Naive thymus-derived CD4-positive, alpha-beta T cell (primary cell): ENCODE results near the gene MYO5A. TPM values are rescaled to one million over a fixed set of nuclear protein-coding genes. Genes with fewer than 3 reads are reported as not detected.

Experiments
- ATAC-seq: fragments of 150-1000 bp; cut with Tn5 transposase; 2 replicates; pipeline ENCODE4 v1.10.0; 2021; ENCODE audit warnings: mild to moderate bottlenecking, moderate library complexity
- CTCF ChIA-PET: fragments of 350-600 bp; sonication (Branson Sonifier 250); formaldehyde crosslinking; loops from one replicate; lab custom pipeline; 2021; ENCODE audit warnings: antibody characterized with exemption; lab: Charles Lee
- POLR2A ChIA-PET: fragments of 350-600 bp; sonication (Branson Sonifier 250); formaldehyde crosslinking; loops from one replicate; lab custom pipeline; 2021; ENCODE audit warnings: antibody characterized with exemption, inconsistent platforms; lab: Charles Lee
- DNase-seq, 9 donors: peaks; one replicate each; pipeline versions ENCODE4 v3.0.0 to v3.0.0-alpha.2; 2020 to 2022; ENCODE audit warnings: mixed read lengths in 1 of 9
- H3K27ac ChIP-seq: one replicate; pipeline ENCODE4 v1.7.0; 2013; ENCODE audit warnings: mild to moderate bottlenecking, low read depth, low read length, moderate library complexity
- H3K27me3 ChIP-seq, 2 donors: one replicate each; pipeline ENCODE4 v1.7.0; 2013; ENCODE audit warnings: low read length in 2 of 2, mild to moderate bottlenecking in 2 of 2, moderate library complexity in 2 of 2; ENCODE audit not compliant: control insufficient read depth in 2 of 2, insufficient read depth in 2 of 2
- H3K36me3 ChIP-seq, 3 experiments: 1 replicate in 2 of 3; 2 replicates in 1 of 3; pipeline ENCODE4 v1.7.0; 2013; ENCODE audit warnings: low read length in 3 of 3, mild to moderate bottlenecking in 3 of 3, moderate library complexity in 1 of 3; ENCODE audit not compliant: insufficient read depth in 3 of 3, control insufficient read depth in 2 of 3
- H3K4me1 ChIP-seq, 2 donors: one replicate each; pipeline ENCODE4 v1.7.0; 2013; ENCODE audit warnings: low read length in 2 of 2, mild to moderate bottlenecking in 2 of 2, moderate library complexity in 1 of 2; ENCODE audit not compliant: control insufficient read depth in 2 of 2, insufficient read depth in 2 of 2
- H3K4me3 ChIP-seq: 2 replicates; pipeline ENCODE4 v1.7.0; 2013; ENCODE audit warnings: mild to moderate bottlenecking, low read length
- H3K9me3 ChIP-seq, 3 experiments: 1 replicate in 2 of 3; 2 replicates in 1 of 3; pipeline ENCODE4 v1.7.0; 2013; ENCODE audit warnings: low read length in 3 of 3; ENCODE audit not compliant: control insufficient read depth in 2 of 3
- H3K27ac Mint-ChIP-seq, 9 donors: one replicate each; pipeline ENCODE4 v1.8.0; 2020 to 2022; ENCODE audit warnings: mixed read lengths in 9 of 9, mild to moderate bottlenecking in 8 of 9, moderate library complexity in 5 of 9, inconsistent platforms in 2 of 9
- H3K27me3 Mint-ChIP-seq, 5 donors: one replicate each; pipeline ENCODE4 v1.8.0; 2021 to 2022; ENCODE audit warnings: mixed read lengths in 5 of 5, mild to moderate bottlenecking in 1 of 5
- H3K36me3 Mint-ChIP-seq, 5 donors: one replicate each; pipeline ENCODE4 v1.8.0; 2020 to 2022; ENCODE audit warnings: mixed read lengths in 5 of 5, mild to moderate bottlenecking in 3 of 5, inconsistent platforms in 1 of 5
- H3K4me1 Mint-ChIP-seq, 7 donors: one replicate each; pipeline ENCODE4 v1.8.0; 2020 to 2022; ENCODE audit warnings: mixed read lengths in 7 of 7, mild to moderate bottlenecking in 3 of 7, inconsistent platforms in 1 of 7
- H3K4me3 Mint-ChIP-seq, 10 donors: one replicate each; pipeline ENCODE4 v1.8.0; 2020 to 2022; ENCODE audit warnings: mild to moderate bottlenecking in 10 of 10, mixed read lengths in 10 of 10, moderate library complexity in 6 of 10, inconsistent platforms in 2 of 10
- H3K9me3 Mint-ChIP-seq, 11 donors: one replicate each; pipeline ENCODE4 v1.8.0; 2020 to 2022; ENCODE audit warnings: mixed read lengths in 11 of 11, mild to moderate bottlenecking in 4 of 11, inconsistent platforms in 1 of 11, moderate library complexity in 1 of 11
- intact Hi-C, 2 donors: fragments of 100-400 bp; cut with micrococcal nuclease; formaldehyde crosslinking; loops; one replicate each; pipeline ENCODE4 v1.15.1; 2023
- polyA plus RNA-seq, 2 donors: library from polyadenylated mRNA; unstranded; fragments of 300-500 nt; fragmentation: Illumina TruSeq; gene quantifications; one replicate each; pipeline ENCODE4 v1.2.3, GENCODE V29; 2021
- total RNA-seq, 6 experiments: library from RNA in 5 of 6; stranded (reverse) in 5 of 6; gene quantifications; 1 replicate in 5 of 6; 2 replicates in 1 of 6; pipeline ENCODE4 v1.2.3 and lab custom pipeline; 2021 to 2026

MYO5A gene
- total and polyA plus RNA-seq, 7 experiments from 2014 or later: 4.2 to 39.6 (median 20.8) TPM

GRCh38 chr15:52407374-52407773 lies 121.3 kb downstream of the MYO5A start:
- POLR2A ChIA-PET: no interaction called here
- ATAC-seq: no peak
- H3K4me1 Mint-ChIP-seq: no peaks in the 10 kb centered on the region
- H3K36me3 ChIP-seq: peaks cover 0 to 20% (median 0%) of the 10 kb centered on the region in 3 experiments
- no peaks in the 10 kb centered on the region for H3K4me1 ChIP-seq
- H3K27ac Mint-ChIP-seq: peak overlapping the region in 1 of 9 donors; percentile 32
- H3K9me3 ChIP-seq: no peaks in the 10 kb centered on the region
- H3K4me3 ChIP-seq: no peak overlapping the region
- H3K4me3 Mint-ChIP-seq: no peak overlapping the region
- peaks cover 5 to 49% (median 28%) of the 10 kb centered on the region in 5 donors for H3K36me3 Mint-ChIP-seq
- intact Hi-C loops: loop anchor here in 1 of 2 donors (5.0 kb wide), 1 partner anchor 75 kb away; no protein-coding TSS in a partner anchor
- H3K27me3 Mint-ChIP-seq: no peaks in the 10 kb centered on the region
- no peak for DNase-seq
- H3K27me3 ChIP-seq: no peaks in the 10 kb centered on the region
- H3K9me3 Mint-ChIP-seq: no peaks in the 10 kb centered on the region
- CTCF ChIA-PET: no interaction called here
- no peak overlapping the region for H3K27ac ChIP-seq

- no peaks in the 10 kb centered on the region for H3K27me3 Mint-ChIP-seq
- ATAC-seq: no peak
- H3K27ac Mint-ChIP-seq: no peak overlapping the region
- H3K27ac ChIP-seq: no peak overlapping the region
- H3K36me3 ChIP-seq: peaks cover 0 to 20% (median 0%) of the 10 kb centered on the region in 3 experiments
- no peaks in the 10 kb centered on the region for H3K27me3 ChIP-seq
- no peak overlapping the region for H3K4me3 Mint-ChIP-seq
- intact Hi-C loops: loop anchor here in 1 of 2 donors (5.0 kb wide), 1 partner anchor 76 kb away; no protein-coding TSS in a partner anchor
- no peaks in the 10 kb centered on the region for H3K9me3 Mint-ChIP-seq
- DNase-seq: no peak
- ChIA-PET POLR2A (no interaction called here), CTCF (interaction anchor here (0.7 kb wide), 1 partner anchor 9 kb away, joined by 3 read pairs; no protein-coding TSS in a partner anchor)
- H3K9me3 ChIP-seq: no peaks in the 10 kb centered on the region
- H3K4me3 ChIP-seq: no peak overlapping the region
- no peaks in the 10 kb centered on the region for H3K4me1 Mint-ChIP-seq
- no peaks in the 10 kb centered on the region for H3K4me1 ChIP-seq
- H3K36me3 Mint-ChIP-seq: peaks cover 5 to 44% (median 28%) of the 10 kb centered on the region in 5 donors
Measured at GRCh38 chr15:52406601-52407000, 122.1 kb downstream of the MYO5A start.

GRCh38 chr15:52405856-52406255 lies 122.8 kb downstream of the MYO5A start:
- H3K27me3 ChIP-seq: no peaks in the 10 kb centered on the region
- CTCF ChIA-PET: no interaction called here
- peaks cover 0 to 20% (median 0%) of the 10 kb centered on the region in 3 experiments for H3K36me3 ChIP-seq
- Mint-ChIP-seq H3K36me3 (peaks cover 5 to 44% (median 28%) of the 10 kb centered on the region in 5 donors), H3K9me3 (no peaks in the 10 kb centered on the region), H3K4me1 (no peaks in the 10 kb centered on the region), H3K27me3 (no peaks in the 10 kb centered on the region), H3K27ac (no peak overlapping the region), H3K4me3 (no peak overlapping the region)
- POLR2A ChIA-PET: no interaction called here
- no peak for DNase-seq
- H3K4me3 ChIP-seq: no peak overlapping the region
- H3K27ac ChIP-seq: no peak overlapping the region
- no peaks in the 10 kb centered on the region for H3K9me3 ChIP-seq
- intact Hi-C loops: loop anchor here in 1 of 2 donors (5.0 kb wide), 1 partner anchor 76 kb away; no protein-coding TSS in a partner anchor
- no peaks in the 10 kb centered on the region for H3K4me1 ChIP-seq
- no peak for ATAC-seq

- no peak overlapping the region for H3K27ac ChIP-seq
- peaks cover 0 to 5% (median 0%) of the 10 kb centered on the region in 7 donors for H3K4me1 Mint-ChIP-seq
- H3K9me3 Mint-ChIP-seq: no peaks in the 10 kb centered on the region
- H3K27ac Mint-ChIP-seq: no peak overlapping the region
- intact Hi-C loops: no loop called here
- no peak for ATAC-seq
- no peaks in the 10 kb centered on the region for H3K27me3 Mint-ChIP-seq
- no peak overlapping the region for H3K4me3 ChIP-seq
- no peaks in the 10 kb centered on the region for H3K27me3 ChIP-seq
- CTCF ChIA-PET: no interaction called here
- H3K4me3 Mint-ChIP-seq: no peak overlapping the region
- H3K36me3 Mint-ChIP-seq: peaks cover 0 to 29% (median 14%) of the 10 kb centered on the region in 5 donors
- POLR2A ChIA-PET: no interaction called here
- peaks cover 0 to 14% (median 4%) of the 10 kb centered on the region in 3 experiments for H3K36me3 ChIP-seq
- H3K9me3 ChIP-seq: no peaks in the 10 kb centered on the region
- DNase-seq: no peak
- H3K4me1 ChIP-seq: no peaks in the 10 kb centered on the region
Measured at GRCh38 chr15:52397118-52397517, 131.6 kb downstream of the MYO5A start.

- H3K9me3 Mint-ChIP-seq: no peaks in the 10 kb centered on the region
- peaks cover 0 to 5% (median 0%) of the 10 kb centered on the region in 7 donors for H3K4me1 Mint-ChIP-seq
- peaks cover 0 to 9% (median 8%) of the 10 kb centered on the region in 3 experiments for H3K36me3 ChIP-seq
- peaks cover 0 to 42% (median 17%) of the 10 kb centered on the region in 5 donors for H3K36me3 Mint-ChIP-seq
- ChIA-PET POLR2A (no interaction called here), CTCF (no interaction called here)
- H3K27me3 ChIP-seq: no peaks in the 10 kb centered on the region
- intact Hi-C loops: no loop called here
- H3K4me3 Mint-ChIP-seq: no peak overlapping the region
- no peak for DNase-seq
- no peaks in the 10 kb centered on the region for H3K9me3 ChIP-seq
- no peak overlapping the region for H3K27ac Mint-ChIP-seq
- no peak overlapping the region for H3K27ac ChIP-seq
- no peaks in the 10 kb centered on the region for H3K27me3 Mint-ChIP-seq
- H3K4me1 ChIP-seq: no peaks in the 10 kb centered on the region
- no peak for ATAC-seq
- no peak overlapping the region for H3K4me3 ChIP-seq
Measured at GRCh38 chr15:52394118-52394517, 134.6 kb downstream of the MYO5A start.

- Mint-ChIP-seq H3K36me3 (peaks cover 0 to 40% (median 14%) of the 10 kb centered on the region in 5 donors), H3K27ac (no peak overlapping the region)
Measured at GRCh38 chr15:52392008-52392687, 136.5 kb downstream of the MYO5A start.

More at GRCh38 chr15:52392008-52392687, 136.5 kb downstream of the MYO5A start:
- no peak overlapping the region for H3K4me3 ChIP-seq
- DNase-seq: no peak
- no peak for ATAC-seq
- H3K4me1 ChIP-seq: no peaks in the 10 kb centered on the region
- intact Hi-C loops: no loop called here
- Mint-ChIP-seq H3K4me3 (no peak overlapping the region), H3K4me1 (peaks cover 0 to 5% (median 0%) of the 10 kb centered on the region in 7 donors), H3K9me3 (no peaks in the 10 kb centered on the region), H3K27me3 (no peaks in the 10 kb centered on the region)
- no peak overlapping the region for H3K27ac ChIP-seq
- CTCF ChIA-PET: no interaction called here
- POLR2A ChIA-PET: no interaction called here
- no peaks in the 10 kb centered on the region for H3K27me3 ChIP-seq
- H3K9me3 ChIP-seq: no peaks in the 10 kb centered on the region
- peaks cover 0 to 16% (median 8%) of the 10 kb centered on the region in 3 experiments for H3K36me3 ChIP-seq
